DND-41 (cell line): ENCODE measurements around the gene ATF7IP2.

ENCODE experiments used
- EZH2 ChIP-seq: IDR thresholded peaks from 3 replicates; pipeline ENCODE4 v1.6.1; 2012; ENCODE audit warnings: borderline replicate concordance, low read depth, mild to moderate bottlenecking, moderate library complexity, low read length, inconsistent platforms; ENCODE audit not compliant: severe bottlenecking
- TF ChIP-seq, protein P1 (sequence below): IDR thresholded peaks from 2 replicates; pipeline ENCODE4 v1.5.1; 2012; ENCODE audit warnings: borderline replicate concordance, low read length, moderate library complexity, mild to moderate bottlenecking; ENCODE audit not compliant: poor library complexity, severe bottlenecking; ENCODE audit errors: extremely low read depth

- TF ChIP-seq, protein P1, sequence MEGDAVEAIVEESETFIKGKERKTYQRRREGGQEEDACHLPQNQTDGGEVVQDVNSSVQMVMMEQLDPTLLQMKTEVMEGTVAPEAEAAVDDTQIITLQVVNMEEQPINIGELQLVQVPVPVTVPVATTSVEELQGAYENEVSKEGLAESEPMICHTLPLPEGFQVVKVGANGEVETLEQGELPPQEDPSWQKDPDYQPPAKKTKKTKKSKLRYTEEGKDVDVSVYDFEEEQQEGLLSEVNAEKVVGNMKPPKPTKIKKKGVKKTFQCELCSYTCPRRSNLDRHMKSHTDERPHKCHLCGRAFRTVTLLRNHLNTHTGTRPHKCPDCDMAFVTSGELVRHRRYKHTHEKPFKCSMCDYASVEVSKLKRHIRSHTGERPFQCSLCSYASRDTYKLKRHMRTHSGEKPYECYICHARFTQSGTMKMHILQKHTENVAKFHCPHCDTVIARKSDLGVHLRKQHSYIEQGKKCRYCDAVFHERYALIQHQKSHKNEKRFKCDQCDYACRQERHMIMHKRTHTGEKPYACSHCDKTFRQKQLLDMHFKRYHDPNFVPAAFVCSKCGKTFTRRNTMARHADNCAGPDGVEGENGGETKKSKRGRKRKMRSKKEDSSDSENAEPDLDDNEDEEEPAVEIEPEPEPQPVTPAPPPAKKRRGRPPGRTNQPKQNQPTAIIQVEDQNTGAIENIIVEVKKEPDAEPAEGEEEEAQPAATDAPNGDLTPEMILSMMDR, result no peak
- no peak for TF ChIP-seq EZH2
Observed at GRCh38 chr16:10517868-10518267, 132.0 kb downstream of the ATF7IP2 start.
